Stimulated activated CD4-positive, alpha-beta T cell treated with anti-CD3 and anti-CD28 coated beads, Interleukin-1b, Interleukin-23, amount 100 ng/mL, for 1 hour (primary cell): ENCODE data around the gene LOXL1.

ENCODE experiments used
- DNase-seq, 2 donors: peaks; one replicate each; pipeline ENCODE4 v3.0.0-alpha.2; 2020; ENCODE audit warnings: low read depth in 2 of 2

Gene LOXL1

GRCh38 chr15:73922186-73923151 is 3.8 kb upstream of the LOXL1 start:
- no peak for DNase-seq

GRCh38 chr15:73923156-73923487 is 3.1 kb upstream of the LOXL1 start:
- DNase-seq = no peak

GRCh38 chr15:73923488-73924164 is 2.6 kb upstream of the LOXL1 start:
- DNase-seq = no peak

GRCh38 chr15:73924171-73924921 is 1.9 kb upstream of the LOXL1 start:
- DNase-seq = no peak

GRCh38 chr15:73925848-73926218 is 429 bp upstream of the LOXL1 start:
- DNase-seq = no peak

GRCh38 chr15:73927003-73927475 is 777 bp downstream of the LOXL1 start:
- DNase-seq = peak in 1 of 2 donors; percentile 10

GRCh38 chr15:73927476-73928240 is 1.4 kb downstream of the LOXL1 start:
- DNase-seq = peak; percentile 37 to 67

- DNase-seq = no peak
These were observed 1.9 kb downstream of the LOXL1 start for GRCh38 chr15:73928241-73928579.

- DNase-seq = no peak
These were observed 2.8 kb downstream of the LOXL1 start for GRCh38 chr15:73928971-73929627.

GRCh38 chr15:73930371-73930770 is 4.1 kb downstream of the LOXL1 start:
- DNase-seq = no peak

- no peak for DNase-seq
These were observed 4.6 kb downstream of the LOXL1 start for GRCh38 chr15:73930790-73931281.

GRCh38 chr15:73931441-73931840 is 5.2 kb downstream of the LOXL1 start:
- DNase-seq = no peak

GRCh38 chr15:73932381-73933191 is 6.3 kb downstream of the LOXL1 start:
- DNase-seq = no peak

GRCh38 chr15:73934281-73934680 is 8.0 kb downstream of the LOXL1 start:
- no peak for DNase-seq

GRCh38 chr15:73935547-73935946 is 9.3 kb downstream of the LOXL1 start:
- DNase-seq = no peak

GRCh38 chr15:73936181-73936580 is 9.9 kb downstream of the LOXL1 start:
- no peak for DNase-seq

- no peak for DNase-seq
These were observed 10.5 kb downstream of the LOXL1 start for GRCh38 chr15:73936588-73937290.

GRCh38 chr15:73937296-73937695 is 11.0 kb downstream of the LOXL1 start:
- DNase-seq = no peak

- no peak for DNase-seq
These were observed 11.5 kb downstream of the LOXL1 start for GRCh38 chr15:73937726-73938125.
